Measurements from ENCODE around the gene PRPH.

GRCh38 chr12:49283541-49284429 lies 11.2 kb upstream of the PRPH start:
- TF ChIP-seq, protein P1, sequence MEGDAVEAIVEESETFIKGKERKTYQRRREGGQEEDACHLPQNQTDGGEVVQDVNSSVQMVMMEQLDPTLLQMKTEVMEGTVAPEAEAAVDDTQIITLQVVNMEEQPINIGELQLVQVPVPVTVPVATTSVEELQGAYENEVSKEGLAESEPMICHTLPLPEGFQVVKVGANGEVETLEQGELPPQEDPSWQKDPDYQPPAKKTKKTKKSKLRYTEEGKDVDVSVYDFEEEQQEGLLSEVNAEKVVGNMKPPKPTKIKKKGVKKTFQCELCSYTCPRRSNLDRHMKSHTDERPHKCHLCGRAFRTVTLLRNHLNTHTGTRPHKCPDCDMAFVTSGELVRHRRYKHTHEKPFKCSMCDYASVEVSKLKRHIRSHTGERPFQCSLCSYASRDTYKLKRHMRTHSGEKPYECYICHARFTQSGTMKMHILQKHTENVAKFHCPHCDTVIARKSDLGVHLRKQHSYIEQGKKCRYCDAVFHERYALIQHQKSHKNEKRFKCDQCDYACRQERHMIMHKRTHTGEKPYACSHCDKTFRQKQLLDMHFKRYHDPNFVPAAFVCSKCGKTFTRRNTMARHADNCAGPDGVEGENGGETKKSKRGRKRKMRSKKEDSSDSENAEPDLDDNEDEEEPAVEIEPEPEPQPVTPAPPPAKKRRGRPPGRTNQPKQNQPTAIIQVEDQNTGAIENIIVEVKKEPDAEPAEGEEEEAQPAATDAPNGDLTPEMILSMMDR (IDR thresholded peaks at IDR 0.05): peak; percentile 13; the same call in 1 of the 3 replicates
- no peak for TF ChIP-seq KDM5A (IDR thresholded peaks at IDR 0.05)
- no peak for TF ChIP-seq MAX (IDR thresholded peaks at IDR 0.05)
- TF ChIP-seq, protein P2, sequence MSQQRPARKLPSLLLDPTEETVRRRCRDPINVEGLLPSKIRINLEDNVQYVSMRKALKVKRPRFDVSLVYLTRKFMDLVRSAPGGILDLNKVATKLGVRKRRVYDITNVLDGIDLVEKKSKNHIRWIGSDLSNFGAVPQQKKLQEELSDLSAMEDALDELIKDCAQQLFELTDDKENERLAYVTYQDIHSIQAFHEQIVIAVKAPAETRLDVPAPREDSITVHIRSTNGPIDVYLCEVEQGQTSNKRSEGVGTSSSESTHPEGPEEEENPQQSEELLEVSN (IDR thresholded peaks at IDR 0.05; ENCODE audit: borderline replicate concordance, low read depth): no peak
- TF ChIP-seq RAD21 (conservative IDR thresholded peaks at IDR 0.05 in 1 of 2, IDR thresholded peaks at IDR 0.05 in 1 of 2): peak in 1 of 2 experiments; percentile 13; a peak in 1 of 5 replicates

Data from A549 (cell line).